Astrocyte (in vitro differentiated cells and primary cell): ENCODE measurements around the gene ABCC1.

ENCODE experiments used
- CTCF ChIP-seq: IDR thresholded peaks from 2 replicates; pipeline ENCODE4 v1.5.1; 2011; ENCODE audit warnings: low read depth, mild to moderate bottlenecking, inconsistent platforms, low read length, moderate library complexity; ENCODE audit not compliant: insufficient read depth
- EZH2 ChIP-seq: IDR thresholded peaks from 2 replicates; pipeline ENCODE4 v1.6.1; 2012; ENCODE audit warnings: mild to moderate bottlenecking, low read length, inconsistent platforms; ENCODE audit not compliant: insufficient read depth

- TF ChIP-seq CTCF (no peak), EZH2 (no peak)
These were observed 115.5 kb downstream of the ABCC1 start for GRCh38 chr16:16064874-16065384.
